GM23338 (cell line): ENCODE data around the gene MYLK3. TPM values are rescaled to one million over a fixed set of nuclear protein-coding genes. Genes with fewer than 3 reads are reported as not detected.

Experiments
- ATAC-seq: fragments of 200-7000 bp; cut with Tn5 transposase; 3 replicates; pipeline ENCODE4 v1.9.1; 2020
- DNase-seq: peaks from one replicate; pipeline ENCODE4 v3.0.0-alpha.2; 2015; ENCODE audit warnings: low spot score
- H2AFZ ChIP-seq: fragments of 200-600 bp; sonication (generic); 2 replicates; pipeline ENCODE4 v1.8.0; 2016; ENCODE audit warnings: antibody characterized with exemption, mild to moderate bottlenecking, moderate library complexity
- H3F3A ChIP-seq: fragments of 200-600 bp; sonication (generic); replicated peaks from 2 replicates; pipeline ENCODE4 v1.8.0; 2017; ENCODE audit warnings: antibody characterized with exemption, mixed run types, low read depth
- H3K27ac ChIP-seq: fragments of 200-600 bp; sonication (generic); 2 replicates; pipeline ENCODE4 v1.6.1; 2016; ENCODE audit warnings: low read depth
- H3K27me3 ChIP-seq: fragments of 200-600 bp; sonication (generic); 2 replicates; pipeline ENCODE4 v1.8.0; 2016; ENCODE audit warnings: mild to moderate bottlenecking, mixed run types, moderate library complexity; ENCODE audit not compliant: insufficient read depth
- H3K36me3 ChIP-seq: fragments of 200-600 bp; sonication (generic); 2 replicates; pipeline ENCODE4 v1.8.0; 2016; ENCODE audit warnings: mild to moderate bottlenecking; ENCODE audit not compliant: insufficient read depth
- H3K4me1 ChIP-seq: fragments of 200-600 bp; sonication (generic); 2 replicates; pipeline ENCODE4 v1.8.0; 2016; ENCODE audit warnings: mild to moderate bottlenecking, moderate library complexity; ENCODE audit not compliant: insufficient read depth
- H3K4me2 ChIP-seq: fragments of 200-600 bp; sonication (generic); 2 replicates; pipeline ENCODE4 v1.7.1; 2017; ENCODE audit warnings: mixed run types
- H3K4me3 ChIP-seq: fragments of 200-600 bp; sonication (generic); 2 replicates; pipeline ENCODE4 v1.6.1; 2016; ENCODE audit warnings: mixed run types
- H3K79me2 ChIP-seq: fragments of 200-600 bp; sonication (generic); replicated peaks from 2 replicates; pipeline ENCODE4 v1.8.0; 2017; ENCODE audit warnings: mild to moderate bottlenecking; ENCODE audit not compliant: insufficient read depth
- H3K9me2 ChIP-seq: fragments of 200-600 bp; sonication (generic); 2 replicates; pipeline ENCODE4 v1.8.0; 2017; ENCODE audit not compliant: insufficient read depth
- H4K20me1 ChIP-seq: fragments of 200-600 bp; sonication (generic); replicated peaks from 2 replicates; pipeline ENCODE4 v1.8.0; 2017; ENCODE audit warnings: mild to moderate bottlenecking; ENCODE audit not compliant: insufficient read depth
- H3K27ac Mint-ChIP-seq: 2 replicates; pipeline ENCODE4 v1.8.0; 2020; ENCODE audit warnings: inconsistent platforms, mild to moderate bottlenecking, moderate library complexity, mixed read lengths
- H3K27me3 Mint-ChIP-seq: 3 replicates; pipeline ENCODE4 v1.8.0; 2022; ENCODE audit warnings: low read depth, mild to moderate bottlenecking, moderate library complexity, mixed read lengths, inconsistent platforms; ENCODE audit not compliant: insufficient read depth, poor library complexity
- H3K36me3 Mint-ChIP-seq: 3 replicates; pipeline ENCODE4 v1.8.0; 2021; ENCODE audit warnings: low read depth, mild to moderate bottlenecking, inconsistent platforms, moderate library complexity, mixed read lengths
- H3K4me1 Mint-ChIP-seq: 3 replicates; pipeline ENCODE4 v1.8.0; 2020; ENCODE audit warnings: mild to moderate bottlenecking, inconsistent platforms, mixed read lengths
- H3K4me3 Mint-ChIP-seq: 3 replicates; pipeline ENCODE4 v1.8.0; 2021; ENCODE audit warnings: moderate library complexity, mild to moderate bottlenecking, inconsistent platforms, mixed read lengths
- H3K9me3 Mint-ChIP-seq: 3 replicates; pipeline ENCODE4 v1.8.0; 2020; ENCODE audit warnings: moderate library complexity, mild to moderate bottlenecking, inconsistent platforms, mixed read lengths
- CREB1 ChIP-seq: fragments of 250-450 bp; sonication (Bioruptor Pico); IDR thresholded peaks from 2 replicates; pipeline ENCODE4 v1.5.0; 2020; ENCODE audit warnings: low read depth, mild to moderate bottlenecking, moderate library complexity
- JUNB ChIP-seq: IDR thresholded peaks from one replicate; pipeline ENCODE4 v1.6.1; 2016; ENCODE audit warnings: antibody characterized with exemption; ENCODE audit not compliant: unreplicated experiment
- NANOG ChIP-seq: IDR thresholded peaks from 2 replicates; pipeline ENCODE4 v1.6.1; 2016; ENCODE audit warnings: antibody characterized with exemption, borderline replicate concordance
- POLR2AphosphoS5 ChIP-seq: IDR thresholded peaks from 2 replicates; pipeline ENCODE4 v1.6.1; 2016; ENCODE audit warnings: antibody characterized with exemption, low read depth
- ZNF114 ChIP-seq: fragments of 250-450 bp; sonication (Bioruptor Pico); IDR thresholded peaks from 2 replicates; pipeline ENCODE4 v1.5.0; 2020; ENCODE audit warnings: mild to moderate bottlenecking, moderate library complexity
- ZNF331 ChIP-seq: fragments of 250-450 bp; sonication (Bioruptor Pico); IDR thresholded peaks from 2 replicates; pipeline ENCODE4 v1.5.0; 2020; ENCODE audit warnings: low read depth, mild to moderate bottlenecking, moderate library complexity
- polyA plus RNA-seq: library from polyadenylated mRNA; unstranded; fragments of >200 nt; fragmentation: Nextera tagmentation; extraction: Ambion mirVana; gene quantifications from 2 replicates; pipeline ENCODE4 v1.2.1, GENCODE V29; 2016
- total RNA-seq: library from RNA; depleted of rRNA; stranded (reverse); fragments of >200 nt; shearing (Covaris generic); gene quantifications from 2 replicates; pipeline ENCODE4 v1.2.3, GENCODE V29; 2014
- TF ChIP-seq, protein P1 (sequence below): fragments of 250-450 bp; sonication (Bioruptor Pico); IDR thresholded peaks from 2 replicates; pipeline ENCODE4 v1.5.0; 2020; ENCODE audit warnings: mild to moderate bottlenecking, moderate library complexity
- TF ChIP-seq, protein P2 (sequence below): IDR thresholded peaks from one replicate; pipeline ENCODE4 v1.6.1; 2018; ENCODE audit warnings: antibody characterized with exemption; ENCODE audit not compliant: unreplicated experiment
- TF ChIP-seq, protein P3 (sequence below), 2 experiments: fragments of 200-600 bp in 1 of 2; sonication (generic) in 1 of 2; conservative IDR thresholded peaks; 2 replicates each; pipeline versions ENCODE4 v1.5.1 to v1.6.1; 2016 to 2017; ENCODE audit warnings: antibody characterized with exemption in 2 of 2, low read depth in 2 of 2, mild to moderate bottlenecking in 2 of 2, moderate library complexity in 1 of 2
- TF ChIP-seq, protein P4 (sequence below): IDR thresholded peaks from 2 replicates; pipeline ENCODE4 v1.6.1; 2016; ENCODE audit warnings: antibody characterized with exemption

Gene MYLK3
- total and polyA plus RNA-seq, 2 experiments from 2014 or later, result 0.18 to 0.63 TPM

DNA sequence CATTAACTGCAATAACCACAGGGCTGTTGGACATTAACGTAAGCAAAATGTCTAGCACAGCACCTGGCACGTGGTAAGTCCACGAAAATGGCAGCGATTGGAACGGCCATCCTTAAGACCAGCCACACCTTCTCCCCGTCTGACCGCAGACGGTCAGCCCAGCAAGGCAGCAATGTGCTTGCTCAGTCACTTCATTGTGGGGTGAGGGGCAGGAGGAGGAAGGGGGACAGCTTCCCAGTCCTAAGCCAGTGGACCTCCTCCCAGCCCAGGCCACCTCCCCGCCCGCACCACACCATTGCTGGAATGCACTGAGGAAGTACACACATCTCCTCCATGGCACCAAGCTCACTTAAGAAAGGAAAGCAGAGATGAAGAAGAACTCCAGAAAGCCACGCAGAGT is 8.6 kb upstream of the MYLK3 start:
- Histone ChIP-seq H2AFZ (peak overlapping the region; percentile 80; the same call in 1 of the 2 replicates), H3K36me3 (no peaks in the 10 kb centered on the region), H3K4me2 (no peak overlapping the region), H3K27me3 (no peaks in the 10 kb centered on the region), H3K9me2 (no peaks in the 10 kb centered on the region), H3F3A (no peaks in the 10 kb centered on the region), H3K4me1 (peaks cover 4% of the 10 kb centered on the region; the same call in 1 of the 2 replicates), H3K79me2 (no peaks in the 10 kb centered on the region), H3K4me3 (no peak overlapping the region), H3K27ac (no peak overlapping the region), H4K20me1 (no peaks in the 10 kb centered on the region)
- peaks cover 17% of the 10 kb centered on the region for H3K4me1 Mint-ChIP-seq
- H3K4me3 Mint-ChIP-seq, result no peak overlapping the region
- H3K27ac Mint-ChIP-seq, result no peak overlapping the region
- no peak for ATAC-seq
- no peak for DNase-seq
- TF ChIP-seq, protein P1, sequence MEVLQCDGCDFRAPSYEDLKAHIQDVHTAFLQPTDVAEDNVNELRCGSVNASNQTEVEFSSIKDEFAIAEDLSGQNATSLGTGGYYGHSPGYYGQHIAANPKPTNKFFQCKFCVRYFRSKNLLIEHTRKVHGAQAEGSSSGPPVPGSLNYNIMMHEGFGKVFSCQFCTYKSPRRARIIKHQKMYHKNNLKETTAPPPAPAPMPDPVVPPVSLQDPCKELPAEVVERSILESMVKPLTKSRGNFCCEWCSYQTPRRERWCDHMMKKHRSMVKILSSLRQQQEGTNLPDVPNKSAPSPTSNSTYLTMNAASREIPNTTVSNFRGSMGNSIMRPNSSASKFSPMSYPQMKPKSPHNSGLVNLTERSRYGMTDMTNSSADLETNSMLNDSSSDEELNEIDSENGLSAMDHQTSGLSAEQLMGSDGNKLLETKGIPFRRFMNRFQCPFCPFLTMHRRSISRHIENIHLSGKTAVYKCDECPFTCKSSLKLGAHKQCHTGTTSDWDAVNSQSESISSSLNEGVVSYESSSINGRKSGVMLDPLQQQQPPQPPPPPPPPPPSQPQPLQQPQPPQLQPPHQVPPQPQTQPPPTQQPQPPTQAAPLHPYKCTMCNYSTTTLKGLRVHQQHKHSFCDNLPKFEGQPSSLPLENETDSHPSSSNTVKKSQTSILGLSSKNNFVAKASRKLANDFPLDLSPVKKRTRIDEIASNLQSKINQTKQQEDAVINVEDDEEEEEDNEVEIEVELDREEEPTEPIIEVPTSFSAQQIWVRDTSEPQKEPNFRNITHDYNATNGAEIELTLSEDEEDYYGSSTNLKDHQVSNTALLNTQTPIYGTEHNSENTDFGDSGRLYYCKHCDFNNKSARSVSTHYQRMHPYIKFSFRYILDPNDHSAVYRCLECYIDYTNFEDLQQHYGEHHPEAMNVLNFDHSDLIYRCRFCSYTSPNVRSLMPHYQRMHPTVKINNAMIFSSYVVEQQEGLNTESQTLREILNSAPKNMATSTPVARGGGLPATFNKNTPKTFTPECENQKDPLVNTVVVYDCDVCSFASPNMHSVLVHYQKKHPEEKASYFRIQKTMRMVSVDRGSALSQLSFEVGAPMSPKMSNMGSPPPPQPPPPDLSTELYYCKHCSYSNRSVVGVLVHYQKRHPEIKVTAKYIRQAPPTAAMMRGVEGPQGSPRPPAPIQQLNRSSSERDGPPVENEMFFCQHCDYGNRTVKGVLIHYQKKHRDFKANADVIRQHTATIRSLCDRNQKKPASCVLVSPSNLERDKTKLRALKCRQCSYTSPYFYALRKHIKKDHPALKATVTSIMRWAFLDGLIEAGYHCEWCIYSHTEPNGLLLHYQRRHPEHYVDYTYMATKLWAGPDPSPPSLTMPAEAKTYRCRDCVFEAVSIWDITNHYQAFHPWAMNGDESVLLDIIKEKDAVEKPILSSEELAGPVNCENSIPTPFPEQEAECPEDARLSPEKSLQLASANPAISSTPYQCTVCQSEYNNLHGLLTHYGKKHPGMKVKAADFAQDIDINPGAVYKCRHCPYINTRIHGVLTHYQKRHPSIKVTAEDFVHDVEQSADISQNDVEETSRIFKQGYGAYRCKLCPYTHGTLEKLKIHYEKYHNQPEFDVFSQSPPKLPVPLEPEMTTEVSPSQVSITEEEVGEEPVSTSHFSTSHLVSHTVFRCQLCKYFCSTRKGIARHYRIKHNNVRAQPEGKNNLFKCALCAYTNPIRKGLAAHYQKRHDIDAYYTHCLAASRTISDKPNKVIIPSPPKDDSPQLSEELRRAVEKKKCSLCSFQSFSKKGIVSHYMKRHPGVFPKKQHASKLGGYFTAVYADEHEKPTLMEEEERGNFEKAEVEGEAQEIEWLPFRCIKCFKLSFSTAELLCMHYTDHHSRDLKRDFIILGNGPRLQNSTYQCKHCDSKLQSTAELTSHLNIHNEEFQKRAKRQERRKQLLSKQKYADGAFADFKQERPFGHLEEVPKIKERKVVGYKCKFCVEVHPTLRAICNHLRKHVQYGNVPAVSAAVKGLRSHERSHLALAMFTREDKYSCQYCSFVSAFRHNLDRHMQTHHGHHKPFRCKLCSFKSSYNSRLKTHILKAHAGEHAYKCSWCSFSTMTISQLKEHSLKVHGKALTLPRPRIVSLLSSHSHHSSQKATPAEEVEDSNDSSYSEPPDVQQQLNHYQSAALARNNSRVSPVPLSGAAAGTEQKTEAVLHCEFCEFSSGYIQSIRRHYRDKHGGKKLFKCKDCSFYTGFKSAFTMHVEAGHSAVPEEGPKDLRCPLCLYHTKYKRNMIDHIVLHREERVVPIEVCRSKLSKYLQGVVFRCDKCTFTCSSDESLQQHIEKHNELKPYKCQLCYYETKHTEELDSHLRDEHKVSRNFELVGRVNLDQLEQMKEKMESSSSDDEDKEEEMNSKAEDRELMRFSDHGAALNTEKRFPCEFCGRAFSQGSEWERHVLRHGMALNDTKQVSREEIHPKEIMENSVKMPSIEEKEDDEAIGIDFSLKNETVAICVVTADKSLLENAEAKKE (CRISPR knock-in tag), result no peak
- no peak for TF ChIP-seq POLR2AphosphoS5
- H3K9me3 Mint-ChIP-seq, result no peaks in the 10 kb centered on the region; the same call in 2 of the 3 replicates
- H3K36me3 Mint-ChIP-seq, result no peaks in the 10 kb centered on the region
- H3K27me3 Mint-ChIP-seq, result peaks cover 13% of the 10 kb centered on the region

DNA sequence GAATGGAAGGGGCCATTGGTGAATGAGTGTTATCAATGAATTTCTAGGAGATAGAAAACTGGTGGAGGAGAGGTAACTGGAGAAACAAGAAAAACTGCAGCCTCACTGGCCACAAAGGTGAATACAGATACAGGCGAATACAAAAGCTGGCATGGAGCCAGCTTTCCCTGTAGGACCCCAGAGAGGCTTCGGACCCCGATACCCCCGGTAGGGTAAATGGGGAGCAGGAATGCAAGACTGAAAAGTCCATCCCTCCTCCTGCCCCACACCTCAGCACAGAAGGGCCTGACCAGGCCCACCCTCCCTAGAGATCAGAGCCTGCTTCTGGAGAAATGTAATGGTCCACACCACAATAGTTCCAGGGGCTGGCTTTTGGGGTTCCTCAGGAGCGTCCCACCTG is 4.9 kb upstream of the MYLK3 start:
- Mint-ChIP-seq H3K4me1 (peaks cover 28% of the 10 kb centered on the region), H3K36me3 (no peaks in the 10 kb centered on the region; the same call in 2 of the 3 replicates), H3K27ac (no peak overlapping the region), H3K4me3 (no peak overlapping the region), H3K27me3 (peaks cover 16% of the 10 kb centered on the region), H3K9me3 (no peaks in the 10 kb centered on the region; the same call in 2 of the 3 replicates)
- peaks cover 9% of the 10 kb centered on the region for H3K4me1 ChIP-seq
- no peak overlapping the region for H2AFZ ChIP-seq
- no peak overlapping the region for H3K27ac ChIP-seq
- H3K79me2 ChIP-seq, result no peaks in the 10 kb centered on the region
- no peaks in the 10 kb centered on the region for H3K27me3 ChIP-seq
- H3K36me3 ChIP-seq, result no peaks in the 10 kb centered on the region
- no peak overlapping the region for H3K4me2 ChIP-seq
- H4K20me1 ChIP-seq, result no peaks in the 10 kb centered on the region
- ATAC-seq, result no peak
- no peak overlapping the region for H3K4me3 ChIP-seq
- no peaks in the 10 kb centered on the region for H3F3A ChIP-seq
- H3K9me2 ChIP-seq, result peaks cover 4% of the 10 kb centered on the region; the same call in 1 of the 2 replicates
- DNase-seq, result no peak
- TF ChIP-seq ZNF331 (CRISPR knock-in tag), result no peak
- TF ChIP-seq NANOG, result no peak
- TF ChIP-seq, protein P2, sequence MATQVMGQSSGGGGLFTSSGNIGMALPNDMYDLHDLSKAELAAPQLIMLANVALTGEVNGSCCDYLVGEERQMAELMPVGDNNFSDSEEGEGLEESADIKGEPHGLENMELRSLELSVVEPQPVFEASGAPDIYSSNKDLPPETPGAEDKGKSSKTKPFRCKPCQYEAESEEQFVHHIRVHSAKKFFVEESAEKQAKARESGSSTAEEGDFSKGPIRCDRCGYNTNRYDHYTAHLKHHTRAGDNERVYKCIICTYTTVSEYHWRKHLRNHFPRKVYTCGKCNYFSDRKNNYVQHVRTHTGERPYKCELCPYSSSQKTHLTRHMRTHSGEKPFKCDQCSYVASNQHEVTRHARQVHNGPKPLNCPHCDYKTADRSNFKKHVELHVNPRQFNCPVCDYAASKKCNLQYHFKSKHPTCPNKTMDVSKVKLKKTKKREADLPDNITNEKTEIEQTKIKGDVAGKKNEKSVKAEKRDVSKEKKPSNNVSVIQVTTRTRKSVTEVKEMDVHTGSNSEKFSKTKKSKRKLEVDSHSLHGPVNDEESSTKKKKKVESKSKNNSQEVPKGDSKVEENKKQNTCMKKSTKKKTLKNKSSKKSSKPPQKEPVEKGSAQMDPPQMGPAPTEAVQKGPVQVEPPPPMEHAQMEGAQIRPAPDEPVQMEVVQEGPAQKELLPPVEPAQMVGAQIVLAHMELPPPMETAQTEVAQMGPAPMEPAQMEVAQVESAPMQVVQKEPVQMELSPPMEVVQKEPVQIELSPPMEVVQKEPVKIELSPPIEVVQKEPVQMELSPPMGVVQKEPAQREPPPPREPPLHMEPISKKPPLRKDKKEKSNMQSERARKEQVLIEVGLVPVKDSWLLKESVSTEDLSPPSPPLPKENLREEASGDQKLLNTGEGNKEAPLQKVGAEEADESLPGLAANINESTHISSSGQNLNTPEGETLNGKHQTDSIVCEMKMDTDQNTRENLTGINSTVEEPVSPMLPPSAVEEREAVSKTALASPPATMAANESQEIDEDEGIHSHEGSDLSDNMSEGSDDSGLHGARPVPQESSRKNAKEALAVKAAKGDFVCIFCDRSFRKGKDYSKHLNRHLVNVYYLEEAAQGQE, result no peak
- no peak for TF ChIP-seq POLR2AphosphoS5
- TF ChIP-seq JUNB, result no peak
- no peak for TF ChIP-seq CREB1 (CRISPR knock-in tag)
- TF ChIP-seq, protein P3, sequence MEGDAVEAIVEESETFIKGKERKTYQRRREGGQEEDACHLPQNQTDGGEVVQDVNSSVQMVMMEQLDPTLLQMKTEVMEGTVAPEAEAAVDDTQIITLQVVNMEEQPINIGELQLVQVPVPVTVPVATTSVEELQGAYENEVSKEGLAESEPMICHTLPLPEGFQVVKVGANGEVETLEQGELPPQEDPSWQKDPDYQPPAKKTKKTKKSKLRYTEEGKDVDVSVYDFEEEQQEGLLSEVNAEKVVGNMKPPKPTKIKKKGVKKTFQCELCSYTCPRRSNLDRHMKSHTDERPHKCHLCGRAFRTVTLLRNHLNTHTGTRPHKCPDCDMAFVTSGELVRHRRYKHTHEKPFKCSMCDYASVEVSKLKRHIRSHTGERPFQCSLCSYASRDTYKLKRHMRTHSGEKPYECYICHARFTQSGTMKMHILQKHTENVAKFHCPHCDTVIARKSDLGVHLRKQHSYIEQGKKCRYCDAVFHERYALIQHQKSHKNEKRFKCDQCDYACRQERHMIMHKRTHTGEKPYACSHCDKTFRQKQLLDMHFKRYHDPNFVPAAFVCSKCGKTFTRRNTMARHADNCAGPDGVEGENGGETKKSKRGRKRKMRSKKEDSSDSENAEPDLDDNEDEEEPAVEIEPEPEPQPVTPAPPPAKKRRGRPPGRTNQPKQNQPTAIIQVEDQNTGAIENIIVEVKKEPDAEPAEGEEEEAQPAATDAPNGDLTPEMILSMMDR (conservative IDR thresholded peaks at IDR 0.05; ENCODE audit: low read depth in 2 of 2), result no peak
- TF ChIP-seq, protein P4, sequence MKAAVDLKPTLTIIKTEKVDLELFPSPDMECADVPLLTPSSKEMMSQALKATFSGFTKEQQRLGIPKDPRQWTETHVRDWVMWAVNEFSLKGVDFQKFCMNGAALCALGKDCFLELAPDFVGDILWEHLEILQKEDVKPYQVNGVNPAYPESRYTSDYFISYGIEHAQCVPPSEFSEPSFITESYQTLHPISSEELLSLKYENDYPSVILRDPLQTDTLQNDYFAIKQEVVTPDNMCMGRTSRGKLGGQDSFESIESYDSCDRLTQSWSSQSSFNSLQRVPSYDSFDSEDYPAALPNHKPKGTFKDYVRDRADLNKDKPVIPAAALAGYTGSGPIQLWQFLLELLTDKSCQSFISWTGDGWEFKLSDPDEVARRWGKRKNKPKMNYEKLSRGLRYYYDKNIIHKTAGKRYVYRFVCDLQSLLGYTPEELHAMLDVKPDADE, result no peak
- no peak for TF ChIP-seq ZNF114 (CRISPR knock-in tag)
